ENCODE data around the gene TECPR1.

TECPR1 gene

DNA sequence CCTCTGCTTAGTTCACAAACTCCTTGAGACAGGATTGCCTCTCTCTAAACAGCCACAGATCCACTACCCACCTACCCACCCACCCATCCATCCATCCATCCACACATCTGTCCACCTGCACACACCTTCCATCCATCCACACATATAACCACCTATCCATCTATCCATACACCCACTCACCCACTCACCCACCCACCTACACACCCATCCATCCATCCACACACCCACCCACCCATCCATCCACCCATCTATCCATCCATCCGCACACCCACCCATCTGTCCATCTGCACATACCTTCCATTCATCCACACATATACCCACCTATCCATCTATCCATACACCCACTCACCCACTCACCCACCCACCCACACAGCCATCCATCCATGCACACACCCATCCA, 9.7 kb downstream of the TECPR1 start:
- DNase-seq: no peak

GRCh38 chr7:98241674-98242241, 10.3 kb downstream of the TECPR1 start:
- DNase-seq: no peak

DNA sequence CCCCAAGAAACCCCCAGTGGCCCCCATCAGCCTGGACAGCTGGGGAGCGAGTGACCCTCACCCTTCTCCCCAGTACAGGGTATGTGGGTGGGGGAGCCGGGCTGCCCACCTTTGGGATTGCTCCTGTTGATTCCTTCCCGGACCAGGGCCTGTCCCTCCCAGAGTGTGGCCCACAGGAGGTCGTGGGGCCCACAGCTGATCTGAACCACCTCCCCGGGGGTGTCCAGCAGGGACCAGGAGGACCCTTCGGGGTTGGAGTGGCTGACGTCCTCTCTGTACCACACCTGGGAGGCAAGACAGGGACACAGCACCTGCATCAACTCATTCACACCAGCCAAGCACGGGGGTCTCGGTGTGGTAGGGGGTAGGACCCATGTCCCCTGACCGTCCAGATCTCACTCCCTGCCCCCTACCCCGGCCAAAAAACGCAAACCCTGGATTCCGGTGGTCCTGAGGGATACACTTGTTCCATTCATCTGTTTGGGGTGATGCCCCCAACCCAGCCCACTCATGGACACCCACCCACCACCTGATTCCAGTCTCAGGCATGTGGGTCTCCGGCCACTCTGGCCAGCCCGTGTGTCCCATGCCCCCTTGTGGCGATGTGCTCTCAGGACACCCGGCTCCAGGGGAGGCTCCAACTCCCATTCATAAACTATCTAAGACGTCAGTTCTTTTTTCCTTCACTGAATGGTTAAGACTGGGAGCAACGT, 10.9 kb downstream of the TECPR1 start:
- no peak for DNase-seq

GRCh38 chr7:98238976-98239375, 13.1 kb downstream of the TECPR1 start:
- no peak for DNase-seq

GRCh38 chr7:98238076-98238475, 14.0 kb downstream of the TECPR1 start:
- DNase-seq: no peak

- DNase-seq: no peak
These were observed 15.5 kb downstream of the TECPR1 start for GRCh38 chr7:98236355-98237185.

DNA sequence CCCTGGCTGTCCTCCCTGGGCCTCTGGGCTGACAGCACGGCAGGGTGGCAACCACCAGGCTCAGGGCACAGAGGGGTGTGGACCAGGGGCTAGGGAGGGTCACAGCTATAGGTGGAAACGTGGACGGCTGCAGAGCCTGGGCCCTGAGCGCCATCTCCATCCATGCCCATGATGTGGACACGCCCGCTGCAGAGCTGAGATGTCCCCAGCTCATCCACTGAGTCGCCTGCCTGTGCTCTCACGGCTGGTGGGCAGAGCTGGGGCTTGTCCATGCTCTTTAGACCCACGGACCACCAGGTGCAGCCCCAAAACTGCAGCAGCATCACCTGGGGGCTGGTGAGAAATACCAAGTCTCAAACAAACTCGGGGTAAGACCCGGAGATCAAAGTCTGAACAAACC, 16.1 kb downstream of the TECPR1 start:
- no peak for DNase-seq

GRCh38 chr7:98234429-98235147, 17.4 kb downstream of the TECPR1 start:
- no peak for DNase-seq

DNA sequence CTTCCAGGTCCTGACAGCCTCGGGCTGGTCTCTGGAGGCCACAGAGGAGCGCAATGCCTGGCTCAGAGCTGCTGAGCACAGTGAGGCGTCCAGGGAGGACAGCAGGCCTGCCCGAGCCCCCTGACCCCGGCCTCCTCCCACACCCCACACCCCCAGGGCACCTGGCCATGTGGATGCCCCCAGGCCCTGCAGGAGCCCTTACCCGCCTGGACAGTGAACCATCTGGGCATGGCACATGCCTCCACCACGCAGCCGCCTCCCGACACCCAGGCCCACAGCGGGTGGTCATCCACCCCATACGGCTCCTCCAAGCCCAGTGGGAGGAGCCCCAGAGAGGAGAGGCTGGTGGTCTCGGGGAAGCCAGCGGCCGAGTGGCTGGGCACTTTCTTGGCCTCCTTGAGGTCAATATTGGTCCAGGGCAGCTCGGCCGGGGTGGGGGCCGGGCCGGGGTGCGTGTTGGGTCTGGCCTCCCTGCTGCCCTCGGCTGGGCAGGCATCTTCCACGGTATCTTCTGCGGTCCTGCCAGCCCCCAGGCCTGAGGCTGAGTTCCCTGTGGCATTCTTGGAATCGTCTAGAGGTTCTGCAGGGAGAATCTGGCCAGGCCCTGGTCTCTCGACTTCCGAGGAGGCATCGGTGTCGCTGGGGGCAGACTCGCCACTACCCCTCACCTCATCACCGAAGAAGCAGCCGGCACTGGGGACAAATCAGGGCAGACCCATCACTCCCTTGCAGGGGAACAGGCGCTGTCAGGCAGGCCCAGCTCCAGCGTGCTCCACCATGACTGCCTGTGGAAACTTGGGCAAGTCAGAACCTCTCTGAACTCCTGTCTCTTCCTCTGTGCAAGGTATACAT, 18.6 kb downstream of the TECPR1 start:
- no peak for DNase-seq

GRCh38 chr7:98232799-98233198, 19.2 kb downstream of the TECPR1 start:
- no peak for DNase-seq

- DNase-seq: no peak
These were observed 19.8 kb downstream of the TECPR1 start for GRCh38 chr7:98232263-98232585.

DNA sequence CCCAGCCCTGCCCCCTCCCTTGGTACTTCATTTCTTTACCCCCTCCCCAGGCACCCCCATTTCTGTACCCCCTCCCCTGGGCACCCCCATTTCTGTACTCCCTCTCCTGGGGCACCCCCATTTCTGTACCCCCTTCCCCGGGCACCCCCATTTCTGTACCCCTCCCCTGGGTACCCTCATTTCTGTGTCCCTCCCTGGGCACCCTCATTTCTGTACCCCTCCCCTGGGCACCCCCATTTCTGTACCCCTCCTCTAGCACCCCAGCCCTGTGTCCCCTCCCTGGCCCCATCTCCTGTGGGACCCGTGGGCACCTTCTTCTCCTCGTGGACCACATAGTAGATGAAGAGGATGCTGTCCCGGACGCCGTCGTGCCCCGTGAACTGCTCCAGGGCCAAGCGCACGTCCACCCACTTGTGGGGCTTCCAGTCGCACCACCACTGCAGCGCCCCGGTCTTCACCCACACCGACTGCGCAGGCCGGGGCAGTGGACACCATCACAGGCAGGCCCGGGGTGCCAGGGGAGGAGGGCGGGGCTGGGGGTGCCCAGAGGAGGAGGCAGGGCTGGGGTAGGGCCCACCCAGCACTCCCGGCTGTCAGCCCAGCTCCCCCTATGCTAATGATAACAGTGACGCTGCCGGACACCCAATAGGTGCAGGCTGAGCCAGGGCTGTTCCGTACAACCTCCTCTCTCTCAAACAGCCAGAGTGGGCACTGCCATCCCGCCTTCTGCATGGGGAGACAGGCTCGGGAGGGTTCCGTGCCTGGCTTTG, 20.4 kb downstream of the TECPR1 start:
- DNase-seq: no peak

GRCh38 chr7:98230746-98231471, 21.1 kb downstream of the TECPR1 start:
- no peak for DNase-seq

- no peak for DNase-seq
These were observed 21.9 kb downstream of the TECPR1 start for GRCh38 chr7:98229991-98230745.

- no peak for DNase-seq
These were observed 22.6 kb downstream of the TECPR1 start for GRCh38 chr7:98229441-98229840.

DNA sequence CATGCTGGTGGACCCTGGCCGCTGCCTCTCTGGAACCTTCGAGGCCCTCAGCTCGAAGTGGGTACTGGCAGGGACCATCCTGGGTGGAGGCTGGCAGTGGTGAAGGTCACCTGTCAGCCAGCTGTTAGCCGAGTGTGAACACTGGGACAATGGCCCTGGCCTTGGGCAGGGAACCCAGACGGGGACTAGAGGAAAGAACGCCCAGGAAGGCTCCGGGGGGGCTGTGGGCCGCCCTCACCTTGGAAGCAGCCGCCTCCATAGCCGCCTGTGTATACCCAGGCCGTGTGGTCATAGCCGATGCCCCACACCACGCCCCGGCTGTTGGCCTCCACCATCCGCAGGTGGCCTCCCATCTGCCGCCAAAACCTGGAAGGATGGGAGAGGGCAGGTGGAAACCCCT, 23.2 kb downstream of the TECPR1 start:
- DNase-seq: no peak

DNA sequence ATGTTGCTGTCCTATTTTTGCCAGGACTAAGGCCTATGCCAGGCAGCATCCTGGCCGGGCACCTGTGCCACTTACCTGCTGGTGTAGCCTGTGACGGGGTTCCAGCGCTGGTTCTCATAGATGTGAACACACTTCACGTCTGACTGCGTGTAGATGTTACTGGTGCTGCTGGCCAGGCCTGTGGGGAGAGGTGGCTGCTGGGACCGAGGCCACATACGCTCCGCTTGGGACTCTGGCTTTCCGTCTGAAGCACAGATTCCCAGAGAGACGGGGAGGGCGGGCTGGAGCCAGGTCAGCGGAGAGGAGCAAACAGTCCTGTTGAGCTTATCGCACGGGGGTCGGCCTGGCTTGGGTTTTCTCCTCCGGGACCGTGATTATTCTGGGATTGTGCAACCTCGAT, 24.1 kb downstream of the TECPR1 start:
- DNase-seq: no peak

- no peak for DNase-seq
These were observed 26.0 kb downstream of the TECPR1 start for GRCh38 chr7:98225913-98226614.

- DNase-seq: no peak
These were observed 27.3 kb downstream of the TECPR1 start for GRCh38 chr7:98224701-98225181.
